Astrocyte (in vitro differentiated cells and primary cell): ENCODE measurements around the gene ANKRD52. TPM values are rescaled to one million over a fixed set of nuclear protein-coding genes. Genes with fewer than 3 reads are reported as not detected.

Source experiments
- DNase-seq: peaks from one replicate; pipeline ENCODE4 v3.0.0-alpha.2; 2010; ENCODE audit warnings: low read depth
- FAIRE-seq: peaks from 2 replicates; lab custom pipeline; 2011; peaks lifted over from hg19 to GRCh38; lab: Jason Lieb, UNC
- H2AFZ ChIP-seq: 2 replicates; pipeline ENCODE4 v1.6.0; 2012; ENCODE audit warnings: low read depth, low read length, inconsistent platforms
- H3K27ac ChIP-seq: 2 replicates; pipeline ENCODE4 v1.5.1; 2011; ENCODE audit warnings: low read depth, low read length, inconsistent platforms
- H3K27me3 ChIP-seq: 2 replicates; pipeline ENCODE4 v1.6.0; 2011; ENCODE audit warnings: low read length, inconsistent platforms; ENCODE audit not compliant: insufficient read depth
- H3K36me3 ChIP-seq: 2 replicates; pipeline ENCODE4 v1.5.1; 2011; ENCODE audit warnings: low read length, inconsistent platforms; ENCODE audit not compliant: insufficient read depth
- H3K4me1 ChIP-seq: 2 replicates; pipeline ENCODE4 v1.5.1; 2011; ENCODE audit warnings: low read length, inconsistent platforms; ENCODE audit not compliant: insufficient read depth
- H3K4me2 ChIP-seq: 2 replicates; pipeline ENCODE4 v1.6.0; 2012; ENCODE audit warnings: low read length, inconsistent platforms
- H3K4me3 ChIP-seq: 2 replicates; pipeline ENCODE4 v1.5.1; 2011; ENCODE audit warnings: low read depth, mild to moderate bottlenecking, low read length, inconsistent platforms; ENCODE audit not compliant: insufficient read depth
- H3K79me2 ChIP-seq: 2 replicates; pipeline ENCODE4 v1.6.0; 2012; ENCODE audit warnings: mild to moderate bottlenecking, low read length, inconsistent platforms; ENCODE audit not compliant: insufficient read depth
- H3K9ac ChIP-seq: 2 replicates; pipeline ENCODE4 v1.6.0; 2012; ENCODE audit warnings: mild to moderate bottlenecking, low read length, inconsistent platforms
- H3K9me3 ChIP-seq: 2 replicates; pipeline ENCODE4 v1.5.1; 2012; ENCODE audit warnings: low read depth, mild to moderate bottlenecking, low read length, inconsistent platforms; ENCODE audit not compliant: insufficient read depth
- H4K20me1 ChIP-seq: 2 replicates; pipeline ENCODE4 v1.6.0; 2012; ENCODE audit warnings: low read length, inconsistent platforms; ENCODE audit not compliant: insufficient read depth
- H3K27ac Mint-ChIP-seq: one replicate; pipeline ENCODE4 v1.8.0; 2021; ENCODE audit warnings: mild to moderate bottlenecking, mixed read lengths; ENCODE audit not compliant: unreplicated experiment
- H3K27me3 Mint-ChIP-seq: one replicate; pipeline ENCODE4 v1.8.0; 2021; ENCODE audit warnings: low read depth, mixed read lengths; ENCODE audit not compliant: unreplicated experiment
- H3K36me3 Mint-ChIP-seq: one replicate; pipeline ENCODE4 v1.8.0; 2021; ENCODE audit warnings: low read depth, mixed read lengths; ENCODE audit not compliant: unreplicated experiment
- H3K4me1 Mint-ChIP-seq: one replicate; pipeline ENCODE4 v1.8.0; 2021; ENCODE audit warnings: low read depth, mixed read lengths; ENCODE audit not compliant: unreplicated experiment
- H3K4me3 Mint-ChIP-seq: one replicate; pipeline ENCODE4 v1.8.0; 2021; ENCODE audit warnings: mild to moderate bottlenecking, moderate library complexity, mixed read lengths; ENCODE audit not compliant: unreplicated experiment
- H3K9me3 Mint-ChIP-seq: one replicate; pipeline ENCODE4 v1.8.0; 2021; ENCODE audit warnings: mild to moderate bottlenecking, mixed read lengths; ENCODE audit not compliant: unreplicated experiment
- EZH2 ChIP-seq: IDR thresholded peaks from 2 replicates; pipeline ENCODE4 v1.6.1; 2012; ENCODE audit warnings: mild to moderate bottlenecking, low read length, inconsistent platforms; ENCODE audit not compliant: insufficient read depth
- total RNA-seq: library from RNA; stranded (reverse); gene quantifications from 2 replicates; pipeline ENCODE4 v1.2.1, GENCODE V29; 2021
- TF ChIP-seq, protein P1 (sequence below): IDR thresholded peaks from 2 replicates; pipeline ENCODE4 v1.5.1; 2011; ENCODE audit warnings: low read depth, mild to moderate bottlenecking, inconsistent platforms, low read length, moderate library complexity; ENCODE audit not compliant: insufficient read depth

Gene ANKRD52
- total RNA-seq, 1 donor from 2014 or later, result 105 TPM

DNA sequence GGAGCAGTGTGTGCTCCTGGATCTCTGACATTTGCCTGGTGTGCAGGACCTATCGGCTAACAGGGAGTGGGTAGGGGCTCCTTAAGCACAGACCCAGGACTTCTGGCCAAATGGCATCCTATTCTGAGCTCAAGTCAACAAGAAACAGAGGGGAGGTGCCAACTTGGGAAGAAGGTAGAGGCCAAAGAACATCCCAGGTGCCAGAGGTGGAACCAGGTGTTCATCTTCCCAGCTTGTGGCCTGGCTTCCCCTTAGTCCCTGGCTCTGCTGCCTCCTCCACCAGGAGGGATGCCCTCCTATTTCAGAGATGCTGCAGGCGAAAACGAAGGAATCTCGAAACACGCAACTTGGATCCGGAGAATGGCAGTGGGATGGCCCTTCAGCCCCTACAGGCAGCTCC, 22.1 kb downstream of the ANKRD52 start:
- H3K27me3 Mint-ChIP-seq, result peaks cover 4% of the 10 kb centered on the region
- no peaks in the 10 kb centered on the region for H3K9me3 Mint-ChIP-seq
- Histone ChIP-seq H3K4me2 (no peak overlapping the region), H3K4me3 (no peak overlapping the region), H3K9ac (no peak overlapping the region), H3K9me3 (no peaks in the 10 kb centered on the region), H3K36me3 (peaks cover 3% of the 10 kb centered on the region), H2AFZ (no peak overlapping the region), H3K79me2 (no peaks in the 10 kb centered on the region), H3K27me3 (no peaks in the 10 kb centered on the region), H3K27ac (no peak overlapping the region), H4K20me1 (peaks cover 52% of the 10 kb centered on the region), H3K4me1 (no peaks in the 10 kb centered on the region)
- no peak overlapping the region for H3K27ac Mint-ChIP-seq
- DNase-seq (no peak), FAIRE-seq (no peak)
- peaks cover 10% of the 10 kb centered on the region for H3K4me1 Mint-ChIP-seq
- peaks cover 9% of the 10 kb centered on the region for H3K36me3 Mint-ChIP-seq
- H3K4me3 Mint-ChIP-seq, result no peak overlapping the region
- TF ChIP-seq, protein P1, sequence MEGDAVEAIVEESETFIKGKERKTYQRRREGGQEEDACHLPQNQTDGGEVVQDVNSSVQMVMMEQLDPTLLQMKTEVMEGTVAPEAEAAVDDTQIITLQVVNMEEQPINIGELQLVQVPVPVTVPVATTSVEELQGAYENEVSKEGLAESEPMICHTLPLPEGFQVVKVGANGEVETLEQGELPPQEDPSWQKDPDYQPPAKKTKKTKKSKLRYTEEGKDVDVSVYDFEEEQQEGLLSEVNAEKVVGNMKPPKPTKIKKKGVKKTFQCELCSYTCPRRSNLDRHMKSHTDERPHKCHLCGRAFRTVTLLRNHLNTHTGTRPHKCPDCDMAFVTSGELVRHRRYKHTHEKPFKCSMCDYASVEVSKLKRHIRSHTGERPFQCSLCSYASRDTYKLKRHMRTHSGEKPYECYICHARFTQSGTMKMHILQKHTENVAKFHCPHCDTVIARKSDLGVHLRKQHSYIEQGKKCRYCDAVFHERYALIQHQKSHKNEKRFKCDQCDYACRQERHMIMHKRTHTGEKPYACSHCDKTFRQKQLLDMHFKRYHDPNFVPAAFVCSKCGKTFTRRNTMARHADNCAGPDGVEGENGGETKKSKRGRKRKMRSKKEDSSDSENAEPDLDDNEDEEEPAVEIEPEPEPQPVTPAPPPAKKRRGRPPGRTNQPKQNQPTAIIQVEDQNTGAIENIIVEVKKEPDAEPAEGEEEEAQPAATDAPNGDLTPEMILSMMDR, result no peak
- no peak for TF ChIP-seq EZH2

GRCh38 chr12:56234746-56235436, 23.3 kb downstream of the ANKRD52 start:
- Mint-ChIP-seq H3K36me3 (peaks cover 9% of the 10 kb centered on the region), H3K27me3 (peaks cover 4% of the 10 kb centered on the region), H3K4me1 (peaks cover 10% of the 10 kb centered on the region), H3K27ac (no peak overlapping the region), H3K9me3 (no peaks in the 10 kb centered on the region), H3K4me3 (no peak overlapping the region)
- Histone ChIP-seq H4K20me1 (peaks cover 42% of the 10 kb centered on the region), H3K27ac (no peak overlapping the region), H3K4me3 (no peak overlapping the region), H3K79me2 (no peaks in the 10 kb centered on the region), H2AFZ (no peak overlapping the region), H3K9me3 (no peaks in the 10 kb centered on the region), H3K9ac (no peak overlapping the region), H3K36me3 (no peaks in the 10 kb centered on the region), H3K27me3 (no peaks in the 10 kb centered on the region), H3K4me2 (no peak overlapping the region), H3K4me1 (no peaks in the 10 kb centered on the region)
- DNase-seq (no peak), FAIRE-seq (no peak)
- TF ChIP-seq, protein P1, result no peak
- TF ChIP-seq EZH2, result no peak

GRCh38 chr12:56231184-56231582, 27.0 kb downstream of the ANKRD52 start:
- H3K9me3 ChIP-seq, result no peaks in the 10 kb centered on the region
- peaks cover 9% of the 10 kb centered on the region for H4K20me1 ChIP-seq
- DNase-seq, result no peak
- Mint-ChIP-seq H3K36me3 (peaks cover 7% of the 10 kb centered on the region), H3K27ac (no peak overlapping the region), H3K9me3 (no peaks in the 10 kb centered on the region), H3K4me3 (no peak overlapping the region), H3K27me3 (peaks cover 4% of the 10 kb centered on the region), H3K4me1 (no peaks in the 10 kb centered on the region)
- H3K27me3 ChIP-seq, result no peaks in the 10 kb centered on the region
- FAIRE-seq, result no peak
- H3K4me1 ChIP-seq, result no peaks in the 10 kb centered on the region
- no peak overlapping the region for H3K4me3 ChIP-seq
- no peak for TF ChIP-seq EZH2
- TF ChIP-seq, protein P1, result no peak
- no peak overlapping the region for H2AFZ ChIP-seq
- no peak overlapping the region for H3K27ac ChIP-seq
- no peak overlapping the region for H3K9ac ChIP-seq
- H3K4me2 ChIP-seq, result no peak overlapping the region
- peaks cover 3% of the 10 kb centered on the region for H3K36me3 ChIP-seq
- H3K79me2 ChIP-seq, result no peaks in the 10 kb centered on the region
